GM19397 (cell line): ENCODE results near the gene COQ9.
"Not testable (repeated sequence)": the region's sequence is repeated elsewhere in the genome, so short reads cannot be mapped to it uniquely, and the experiment has no call there.

ENCODE experiments used
- ATAC-seq: cut with Tn5 transposase; IDR thresholded peaks from one replicate; pipeline ENCODE4 v1.9.1; 2021; ENCODE audit warnings: mild to moderate bottlenecking, moderate library complexity; ENCODE audit not compliant: unreplicated experiment

COQ9 gene

DNA sequence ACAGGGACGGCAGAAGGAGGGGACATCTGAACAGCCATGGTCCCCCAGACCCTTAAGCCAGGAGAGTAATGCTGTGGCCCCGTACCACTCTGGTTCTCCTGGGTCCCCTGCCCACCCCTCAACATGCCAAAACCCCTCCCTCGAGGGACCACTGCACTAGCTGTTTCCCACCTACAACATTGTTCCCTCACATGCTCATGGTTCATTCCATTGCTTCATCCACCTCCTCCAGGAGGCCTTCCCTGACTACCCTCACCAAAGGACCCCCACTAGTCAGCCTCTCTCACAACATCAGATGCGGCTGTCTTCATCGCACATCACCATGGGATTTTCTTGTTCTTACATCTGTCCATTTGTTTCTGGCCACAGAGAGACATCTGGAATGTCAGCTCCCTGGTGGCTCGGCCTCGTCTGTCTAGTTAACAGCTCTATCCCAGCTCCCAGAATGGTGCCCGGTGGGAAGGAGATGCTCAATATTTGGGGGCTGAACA lies 37.3 kb downstream of the COQ9 start:
- ATAC-seq = no peak

GRCh38 chr16:57485091-57485915 lies 38.0 kb downstream of the COQ9 start:
- no peak for ATAC-seq

GRCh38 chr16:57485916-57486857 lies 38.9 kb downstream of the COQ9 start, which contains the start of gene DOK4:
DOK4 (minus strand) TSS chr16:57486493; CDS start chr16:57479507, 6,986 bp downstream.
- peak; percentile 95 for ATAC-seq

DNA sequence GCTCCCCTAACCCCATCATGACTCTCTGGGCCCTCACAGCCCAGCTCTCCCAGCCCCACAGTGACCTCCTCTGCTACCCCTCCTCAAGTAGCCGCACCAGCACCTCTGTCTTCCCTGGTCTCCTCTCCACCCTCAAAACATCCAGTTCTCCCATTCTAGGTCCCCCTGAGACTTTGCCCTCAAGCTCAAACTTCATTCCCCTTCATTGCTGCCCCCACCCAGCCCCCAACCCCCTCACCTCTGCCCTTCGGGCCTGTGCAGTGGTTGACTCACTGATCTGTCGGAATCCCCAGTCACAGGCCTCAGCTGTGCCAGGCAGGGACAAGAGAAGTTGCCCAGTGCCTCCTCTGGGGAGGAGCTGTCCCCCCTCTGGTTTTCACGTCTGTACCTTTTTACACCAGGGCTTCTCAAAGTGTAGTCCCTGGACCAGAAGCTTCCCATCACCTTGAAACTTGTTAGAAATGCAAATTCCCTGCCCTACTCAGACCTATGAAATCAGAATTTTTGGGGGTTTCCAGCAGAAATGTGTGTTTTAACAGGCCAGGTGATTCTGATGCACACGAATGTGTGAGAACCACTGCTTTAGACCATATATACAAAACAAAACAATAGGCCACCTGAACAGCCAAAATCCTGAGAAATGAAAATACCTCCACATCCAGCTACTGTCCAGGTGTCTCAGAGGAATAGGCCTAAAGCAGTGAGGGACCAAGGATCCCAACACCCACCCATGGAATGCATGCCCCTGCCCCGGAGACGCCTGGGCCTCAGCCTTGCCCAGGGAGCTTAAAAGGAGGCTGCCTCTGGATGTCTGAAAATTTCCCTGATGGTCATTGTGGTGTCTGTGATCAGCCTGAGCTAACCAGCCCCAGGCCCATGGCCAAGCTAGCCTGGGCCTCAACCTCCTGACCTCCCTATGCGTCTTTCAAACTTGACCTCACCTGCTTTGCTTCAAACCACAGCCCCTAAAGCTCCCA lies 39.9 kb downstream of the COQ9 start:
- ATAC-seq = no peak

DNA sequence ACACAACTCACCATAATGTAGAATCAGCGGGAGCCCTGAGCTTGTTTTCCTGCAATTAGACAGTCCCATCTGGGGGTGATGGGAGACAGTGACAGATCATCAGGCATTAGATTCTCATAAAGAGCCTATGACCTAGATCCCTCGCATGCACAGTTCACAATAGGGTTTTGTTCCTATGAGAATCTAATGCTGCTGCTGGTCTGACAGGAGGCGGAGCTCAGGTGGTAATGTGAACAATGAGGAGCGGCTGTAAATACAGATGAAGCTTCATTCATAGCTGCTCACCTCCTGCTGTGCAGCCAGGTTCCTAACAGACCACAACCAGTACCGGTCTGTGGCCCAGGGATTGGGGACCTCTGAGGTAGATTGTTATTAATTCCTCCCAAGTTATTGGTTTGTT lies 42.0 kb downstream of the COQ9 start:
- no peak for ATAC-seq

DNA sequence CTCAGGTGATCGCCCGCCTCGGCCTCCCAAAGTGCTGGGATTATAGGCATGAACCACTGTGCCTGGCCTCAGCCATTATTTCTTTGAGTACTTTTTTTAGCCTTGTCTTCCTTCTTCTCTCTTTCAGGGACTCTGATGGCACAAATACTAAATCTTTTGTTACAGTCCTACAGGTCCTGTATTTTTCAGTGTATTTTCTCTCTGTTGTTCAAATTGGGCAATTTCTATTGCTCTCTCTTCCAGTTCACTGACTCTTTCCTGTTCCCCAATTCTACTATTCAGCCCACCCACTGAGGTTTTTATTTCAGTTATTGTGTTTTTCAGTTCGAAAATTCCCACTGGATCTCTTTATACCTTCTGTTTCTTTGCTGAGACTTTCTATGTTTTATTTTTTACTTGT lies 46.5 kb downstream of the COQ9 start:
- ATAC-seq = no peak

DNA sequence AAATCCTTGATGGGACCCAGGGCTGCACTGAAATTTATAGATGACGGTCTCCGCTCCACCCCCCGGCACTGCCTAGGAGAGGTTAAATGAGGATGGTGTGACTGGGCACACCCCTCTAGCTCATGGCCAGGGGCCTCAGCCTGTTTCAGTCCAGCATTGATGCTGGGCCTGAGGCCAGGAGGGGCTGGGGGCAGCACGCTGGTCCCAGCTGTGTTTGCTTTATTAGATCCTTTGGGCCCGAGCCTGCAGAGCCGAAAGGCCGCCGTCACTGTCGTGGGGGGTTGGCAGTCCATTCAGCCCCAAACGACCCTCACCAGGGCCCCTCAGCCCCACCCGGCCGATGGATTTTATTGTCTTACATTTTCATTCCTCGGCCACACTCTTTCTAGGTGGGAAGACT lies 49.8 kb downstream of the COQ9 start:
- no peak for ATAC-seq

DNA sequence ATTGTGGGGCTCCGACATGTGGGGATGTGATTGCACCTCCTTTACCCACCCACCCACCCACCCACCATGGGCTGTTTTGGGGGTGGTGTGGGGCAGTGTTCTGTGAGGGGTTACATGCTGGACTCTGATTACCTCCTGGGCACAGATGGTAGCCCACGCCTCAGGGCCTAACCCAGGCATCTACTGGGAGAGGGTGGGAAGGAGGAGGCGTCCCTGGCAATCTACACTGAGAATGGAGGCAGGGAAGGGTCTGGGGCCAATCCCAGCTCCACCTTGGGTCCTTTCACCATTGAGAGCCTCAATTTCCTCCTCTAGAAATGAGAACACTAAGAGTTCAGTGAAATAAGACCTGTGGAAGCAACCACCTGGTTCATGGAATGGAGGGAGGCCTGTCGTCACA lies 50.8 kb downstream of the COQ9 start:
- ATAC-seq = no peak

- not testable (repeated sequence) for ATAC-seq
Measured at GRCh38 chr16:57499941-57500340, 52.7 kb downstream of the COQ9 start.

GRCh38 chr16:57500578-57501111 lies 53.4 kb downstream of the COQ9 start:
- no peak for ATAC-seq

DNA sequence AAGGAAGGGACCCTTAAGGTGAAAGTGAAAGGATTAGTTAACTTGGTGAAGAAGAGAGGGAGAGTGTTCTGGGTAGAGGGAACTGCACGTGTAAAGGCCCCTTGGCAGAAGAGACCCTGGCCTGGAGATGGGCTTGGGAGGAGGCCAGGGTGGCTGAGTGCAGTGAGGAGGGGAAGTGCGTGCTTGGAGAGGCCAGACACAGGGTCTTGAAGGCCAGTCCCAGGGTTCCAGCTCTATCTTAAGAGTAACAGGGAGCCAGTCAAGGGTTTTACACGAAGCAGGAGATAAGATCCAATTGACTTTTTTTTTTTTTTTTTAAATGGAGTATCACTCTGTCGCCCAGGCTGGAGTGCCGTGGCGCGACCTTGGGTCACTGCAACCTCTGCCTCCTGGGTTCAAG lies 54.2 kb downstream of the COQ9 start:
- no peak for ATAC-seq

- no peak for ATAC-seq
Measured at GRCh38 chr16:57502048-57502775, 54.9 kb downstream of the COQ9 start.

DNA sequence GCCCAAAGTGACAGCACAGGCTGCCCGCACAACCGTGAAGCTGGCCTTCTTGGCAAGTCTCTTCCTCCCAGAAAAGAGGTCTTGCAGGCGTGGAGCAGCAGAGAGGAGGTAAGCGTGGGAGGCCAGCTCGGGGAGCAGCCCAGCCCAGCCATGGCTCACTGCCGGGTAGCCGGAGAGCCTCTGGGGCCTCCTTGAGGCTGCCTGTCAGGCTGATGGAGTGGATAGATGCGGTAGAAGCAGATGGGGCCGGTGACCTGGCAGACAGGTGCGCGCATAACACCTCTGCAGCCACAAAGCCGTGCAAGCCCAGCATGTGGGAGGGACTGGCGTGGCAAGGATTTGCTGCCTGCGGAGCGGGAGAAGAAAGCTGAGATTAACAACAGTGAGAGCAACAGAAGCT lies 56.1 kb downstream of the COQ9 start:
- no peak for ATAC-seq

DNA sequence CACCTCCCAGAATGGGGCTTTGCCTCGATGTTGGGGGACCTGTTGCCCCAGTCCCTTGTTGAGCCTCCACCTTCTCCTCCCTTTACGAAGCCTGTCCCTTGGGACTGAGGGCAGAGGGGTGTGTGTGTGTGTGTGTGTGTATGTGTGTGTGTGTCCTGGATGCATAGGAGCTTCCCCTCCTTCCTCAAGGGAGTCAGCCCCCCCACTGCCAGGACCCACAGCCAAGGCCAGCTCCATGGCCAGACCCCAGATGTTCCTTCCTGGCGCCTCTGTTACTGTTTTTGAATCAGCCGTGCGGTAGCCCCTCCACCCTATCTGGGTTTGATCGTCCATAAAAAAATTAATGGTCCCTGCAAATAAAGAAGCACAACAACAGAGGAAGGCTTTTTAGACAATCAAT lies 56.7 kb downstream of the COQ9 start:
- no peak for ATAC-seq

DNA sequence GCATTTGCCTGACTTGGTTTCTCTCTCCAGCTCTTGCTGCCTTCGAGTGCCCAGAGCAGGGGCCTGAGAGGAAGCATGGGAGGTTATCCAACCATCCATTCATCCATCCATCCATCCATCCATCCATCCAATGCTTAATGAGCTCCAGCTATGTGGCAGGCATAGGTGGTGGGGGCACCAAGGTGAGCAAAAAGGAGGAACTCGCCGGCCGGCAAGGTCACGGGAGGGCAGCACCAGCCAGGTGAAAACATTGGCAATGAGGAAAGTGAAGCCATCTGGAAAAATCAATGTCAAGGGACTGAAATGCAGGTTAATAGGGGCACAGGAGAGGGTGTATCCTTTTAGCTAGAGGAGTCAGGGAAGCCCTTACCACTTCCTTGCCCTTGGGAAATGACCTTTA lies 57.2 kb downstream of the COQ9 start:
- no peak for ATAC-seq

GRCh38 chr16:57505169-57505568 lies 57.9 kb downstream of the COQ9 start:
- no peak for ATAC-seq

- ATAC-seq = no peak
Measured at GRCh38 chr16:57507136-57508034, 60.1 kb downstream of the COQ9 start.

DNA sequence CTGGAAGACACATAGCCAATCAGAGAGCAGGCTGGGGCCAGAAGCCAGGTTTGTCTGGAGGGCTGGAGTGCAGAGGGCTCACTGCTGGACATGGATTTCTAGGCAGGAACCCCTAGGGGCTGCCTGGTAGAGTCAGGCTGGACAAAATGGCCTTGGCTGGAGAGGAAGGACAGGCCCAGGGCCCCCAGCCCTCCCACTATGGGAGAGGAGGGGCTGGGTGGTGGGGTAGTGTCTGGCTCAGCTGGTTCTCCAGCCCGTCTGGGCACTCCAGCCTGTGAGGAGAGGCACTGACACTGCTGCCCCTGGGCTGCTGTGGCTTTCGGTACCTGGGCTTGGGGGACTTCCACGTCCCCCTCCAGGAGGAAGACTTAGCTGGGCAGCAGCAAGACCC lies 60.8 kb downstream of the COQ9 start:
- no peak for ATAC-seq
